CD4-positive, alpha-beta T cell treated with Interleukin-4 for 4 hours (primary cell): ENCODE measurements around the gene UBE2M.
"Not testable (repeated sequence)": the region's sequence is repeated elsewhere in the genome, so short reads cannot be mapped to it uniquely, and the experiment has no call there.

Experiments used
- DNase-seq: peaks from one replicate; pipeline ENCODE4 v3.0.0-alpha.2; 2020

UBE2M gene

GRCh38 chr19:58558066-58558622 lies at the start of gene UBE2M:
UBE2M (minus strand) TSS chr19:58558611; CDS start chr19:58558381, 230 bp downstream.
- peak; percentile 42 for DNase-seq

- not testable (repeated sequence) for DNase-seq
Measured at GRCh38 chr19:58607213-58607612, 48.8 kb upstream of the UBE2M start.

- DNase-seq = not testable (repeated sequence)
Measured at GRCh38 chr19:58606251-58606896, 48.0 kb upstream of the UBE2M start.

- DNase-seq = no peak
Measured at GRCh38 chr19:58586133-58586765, 27.8 kb upstream of the UBE2M start.

- no peak for DNase-seq
Measured at GRCh38 chr19:58585442-58586132, 27.2 kb upstream of the UBE2M start.

GRCh38 chr19:58584498-58585441 lies 26.4 kb upstream of the UBE2M start:
- no peak for DNase-seq

- DNase-seq = no peak
Measured at GRCh38 chr19:58582985-58583384, 24.6 kb upstream of the UBE2M start.

GRCh38 chr19:58581227-58582141 lies 23.1 kb upstream of the UBE2M start:
- DNase-seq = peak; percentile 87

GRCh38 chr19:58579473-58580142 lies 21.2 kb upstream of the UBE2M start:
- DNase-seq = no peak

- no peak for DNase-seq
Measured at GRCh38 chr19:58578012-58578925, 19.9 kb upstream of the UBE2M start.

DNA sequence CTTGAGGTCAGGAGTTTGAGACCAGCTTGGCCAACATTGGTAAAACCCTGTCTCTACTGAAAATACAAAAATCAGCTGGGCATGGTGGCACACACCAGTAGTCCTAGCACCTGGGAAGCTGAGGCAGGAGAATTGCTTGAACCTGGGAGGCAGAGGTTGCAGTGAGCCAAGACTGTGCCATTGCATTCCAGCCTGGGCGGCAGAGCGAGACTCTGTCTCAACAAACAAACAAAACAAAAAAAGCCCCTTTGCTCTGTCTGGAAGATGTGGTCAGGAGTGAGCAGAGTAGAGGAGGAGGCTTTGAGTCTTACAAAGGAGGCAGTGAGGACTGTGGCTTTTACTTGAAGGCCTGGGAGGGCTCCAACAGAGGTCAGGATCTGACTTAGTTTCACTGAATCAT lies 19.2 kb upstream of the UBE2M start:
- not testable (repeated sequence) for DNase-seq

DNA sequence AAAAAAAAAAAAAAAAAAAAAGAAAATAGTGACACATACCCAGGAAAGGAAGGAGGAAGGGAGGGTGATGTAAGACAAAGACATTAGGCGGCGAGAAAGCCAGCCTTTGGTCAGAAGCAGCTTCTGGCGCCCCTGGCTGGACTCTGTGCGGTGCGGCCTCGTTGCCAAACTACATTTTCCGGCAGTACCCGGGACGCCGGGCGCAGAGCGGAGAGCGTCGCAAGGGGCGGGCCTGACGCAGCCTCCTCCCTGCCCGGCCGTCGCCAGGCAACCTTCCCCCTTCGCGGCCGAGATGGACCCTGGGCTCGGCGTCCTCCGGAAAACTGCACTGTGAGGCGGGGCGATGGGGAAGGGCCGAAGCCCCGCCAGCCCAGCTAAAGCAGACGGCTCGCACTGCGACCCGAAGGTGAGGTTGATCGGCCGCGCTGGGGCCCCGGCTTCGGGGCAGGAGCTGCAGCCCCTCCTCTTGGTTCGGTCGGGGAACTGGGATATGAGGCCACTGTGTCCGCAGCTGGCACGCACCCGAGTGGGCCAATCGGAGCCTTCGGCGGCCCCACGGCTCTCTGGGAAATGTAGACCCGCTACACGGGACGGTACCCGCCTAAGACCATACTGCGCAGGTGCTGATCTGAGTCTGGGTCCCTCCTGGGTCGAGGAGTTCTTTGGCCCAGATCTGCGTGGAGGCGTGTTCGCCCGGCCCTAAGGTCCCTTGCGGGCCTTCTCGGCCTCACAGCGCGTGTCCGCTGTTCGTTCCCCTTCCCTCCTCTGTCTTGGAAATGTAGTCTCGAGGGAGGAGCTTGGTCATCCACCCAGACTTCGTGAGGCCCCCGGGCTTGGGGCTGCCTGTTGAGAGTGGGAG lies 17.0 kb upstream of the UBE2M start:
- peak; percentile 76 for DNase-seq

DNA sequence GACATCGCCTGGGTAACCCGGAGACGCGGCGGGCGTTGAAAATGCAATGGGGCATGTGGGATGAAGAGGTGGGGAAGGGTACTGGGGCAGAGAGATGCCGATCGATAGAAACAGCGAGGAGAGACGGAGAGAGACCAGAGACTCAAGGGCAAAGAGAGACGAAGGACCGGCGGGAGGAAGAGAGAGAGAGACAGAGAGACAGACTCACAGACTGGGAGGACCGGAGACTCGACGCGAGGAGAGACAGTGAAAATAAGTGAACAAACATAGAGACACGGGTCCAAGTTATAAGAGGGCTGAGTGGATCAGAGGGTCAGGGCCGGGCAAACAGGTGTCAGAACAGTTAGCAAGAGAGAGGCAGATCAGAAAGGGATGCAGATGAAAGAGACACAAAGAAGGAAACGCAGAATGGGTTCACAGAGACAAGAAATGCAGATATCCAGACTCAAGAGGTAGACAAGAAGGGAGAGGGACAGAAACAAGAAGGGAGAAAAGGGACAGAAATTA lies 15.3 kb upstream of the UBE2M start:
- DNase-seq = no peak

DNA sequence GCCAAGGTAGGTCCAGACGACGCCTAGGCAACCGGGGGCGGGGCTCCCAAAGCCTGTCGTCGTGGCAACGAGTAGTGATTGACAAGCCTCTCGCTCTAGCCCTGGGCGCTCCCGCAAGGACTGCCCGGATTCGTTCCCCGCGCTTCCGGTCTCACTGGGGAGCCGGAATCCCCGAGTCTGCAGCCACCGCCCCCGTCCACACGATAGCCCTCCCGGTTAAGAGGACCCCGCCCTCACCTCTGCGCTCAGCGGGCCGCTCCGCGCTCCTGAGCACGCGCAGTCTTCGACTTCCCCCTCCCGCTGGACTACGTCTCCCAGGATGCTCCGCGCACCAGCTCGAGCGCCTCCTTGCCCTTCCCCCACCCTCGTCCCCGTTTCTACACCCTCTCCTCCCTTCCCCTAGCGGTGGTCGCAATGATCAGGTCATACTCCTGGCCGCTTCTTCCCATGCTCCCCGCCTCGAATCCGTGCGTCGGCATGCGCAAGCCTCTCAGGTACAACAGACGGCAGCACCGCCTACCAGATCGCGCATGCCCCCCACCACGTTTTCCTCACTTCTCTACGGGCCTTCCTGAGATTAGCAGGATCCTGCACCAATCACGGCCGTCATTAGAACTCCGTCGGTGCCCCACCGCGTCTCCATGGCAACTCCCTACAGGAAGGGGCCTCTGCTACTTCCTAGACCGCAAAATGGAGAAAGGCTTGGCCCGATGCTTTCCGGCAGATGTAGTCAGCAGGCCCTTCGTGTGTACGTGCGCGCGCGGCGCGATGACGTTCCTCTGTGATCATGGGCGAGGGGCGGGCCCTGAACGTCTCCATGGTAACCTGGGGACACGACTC lies 14.6 kb upstream of the UBE2M start, which contains the start of gene MZF1:
TSS of gene MZF1 (minus strand) at position 518 of the 840 bp plus-strand sequence. CDS start 1,946 bp downstream, outside the sequence.
- DNase-seq = peak; percentile 100

DNA sequence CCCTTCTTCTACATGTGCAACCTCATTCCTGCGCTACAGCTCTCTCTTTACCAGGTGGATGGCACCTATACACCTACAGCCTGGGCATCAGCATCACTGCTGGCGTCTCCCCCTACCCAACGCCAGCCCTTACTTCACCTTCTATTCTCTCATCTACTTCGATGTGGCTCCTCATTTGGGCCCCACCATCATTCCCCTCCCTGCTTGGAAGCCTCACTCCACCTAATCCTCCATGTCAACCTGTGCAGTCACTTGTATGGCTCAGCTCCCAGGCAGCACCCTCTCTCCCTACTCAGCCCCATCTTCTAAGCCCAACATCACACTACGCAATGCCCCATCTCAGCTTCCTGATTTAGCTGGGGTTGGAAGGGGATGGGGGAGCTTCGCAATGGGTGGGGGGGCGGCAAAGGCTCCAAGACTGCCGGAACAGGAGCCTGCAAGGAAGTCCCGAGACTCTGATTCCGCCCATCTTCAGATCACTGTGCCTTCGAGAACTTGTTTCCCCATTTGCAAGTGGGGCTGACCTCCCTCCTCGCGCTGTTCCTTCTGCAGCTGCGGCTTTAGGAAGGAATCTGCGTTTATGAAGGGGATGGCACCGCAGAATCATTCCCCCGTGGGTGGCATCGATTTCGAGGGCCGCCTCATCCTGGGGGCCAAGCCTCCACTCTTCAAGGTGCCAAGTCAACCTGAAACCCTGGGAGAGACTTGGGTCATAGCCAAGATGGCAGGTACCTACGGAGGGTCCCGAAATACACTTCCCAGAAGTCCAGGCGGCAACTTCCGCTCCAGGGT lies 13.8 kb upstream of the UBE2M start:
- no peak for DNase-seq

GRCh38 chr19:58571575-58571947 lies 13.2 kb upstream of the UBE2M start:
- DNase-seq = no peak
